Keratinocyte (primary cell): ENCODE measurements around the gene CDKAL1. TPM values are rescaled to one million over a fixed set of nuclear protein-coding genes. Genes with fewer than 3 reads are reported as not detected.

ENCODE experiments used
- DNase-seq: peaks from one replicate; pipeline ENCODE4 v3.0.0-alpha.2; 2011; ENCODE audit warnings: low read depth, missing footprints, low spot score
- FAIRE-seq: peaks from 2 replicates; lab custom pipeline; 2011; peaks lifted over from hg19 to GRCh38; lab: Jason Lieb, UNC
- H2AFZ ChIP-seq: 2 replicates; pipeline ENCODE4 v1.6.0; 2012; ENCODE audit warnings: low read length, control low read depth, inconsistent platforms; ENCODE audit not compliant: control insufficient read depth
- H3K27ac ChIP-seq: 2 replicates; pipeline ENCODE4 v1.5.1; 2011; ENCODE audit warnings: low read length; ENCODE audit not compliant: control insufficient read depth, insufficient read depth
- H3K27me3 ChIP-seq: 3 replicates; pipeline ENCODE4 v1.6.0; 2011; ENCODE audit warnings: low read length; ENCODE audit not compliant: control insufficient read depth, insufficient read depth; ENCODE audit errors: extremely low read depth
- H3K36me3 ChIP-seq, 2 experiments: 2 replicates in 1 of 2; 3 replicates in 1 of 2; pipeline ENCODE4 v1.5.1; 2011; ENCODE audit warnings: low read length in 2 of 2, mild to moderate bottlenecking in 1 of 2; ENCODE audit not compliant: control insufficient read depth in 2 of 2, insufficient read depth in 2 of 2; ENCODE audit errors: extremely low read depth in 1 of 2
- H3K4me1 ChIP-seq: 3 replicates; pipeline ENCODE4 v1.5.1; 2011; ENCODE audit warnings: low read length; ENCODE audit not compliant: control insufficient read depth, insufficient read depth; ENCODE audit errors: extremely low read depth
- H3K4me2 ChIP-seq: 3 replicates; pipeline ENCODE4 v1.6.0; 2011; ENCODE audit warnings: low read depth, low read length; ENCODE audit not compliant: control insufficient read depth, insufficient read depth; ENCODE audit errors: extremely low read depth
- H3K4me3 ChIP-seq, 3 experiments: fragments of 200-600 bp in 1 of 3; sonication (generic) in 1 of 3; 2 replicates in 2 of 3; 3 replicates in 1 of 3; pipeline ENCODE4 v1.5.1; 2011 to 2016; ENCODE audit warnings: low read length in 3 of 3, mild to moderate bottlenecking in 3 of 3, control low read depth in 2 of 3, inconsistent platforms in 1 of 3, low read depth in 1 of 3, mixed read lengths in 1 of 3, mixed run types in 1 of 3, moderate library complexity in 1 of 3; ENCODE audit not compliant: control insufficient read depth in 2 of 3, insufficient read depth in 2 of 3; ENCODE audit errors: extremely low read depth in 1 of 3
- H3K79me2 ChIP-seq: 2 replicates; pipeline ENCODE4 v1.6.0; 2012; ENCODE audit warnings: low read length; ENCODE audit not compliant: control insufficient read depth, insufficient read depth
- H3K9ac ChIP-seq: 3 replicates; pipeline ENCODE4 v1.6.0; 2011; ENCODE audit warnings: low read length; ENCODE audit not compliant: control insufficient read depth, insufficient read depth; ENCODE audit errors: extremely low read depth
- H3K9me1 ChIP-seq: 3 replicates; pipeline ENCODE4 v1.6.0; 2011; ENCODE audit warnings: low read length; ENCODE audit not compliant: control insufficient read depth, insufficient read depth; ENCODE audit errors: extremely low read depth
- H3K9me3 ChIP-seq: 2 replicates; pipeline ENCODE4 v1.5.1; 2012; ENCODE audit warnings: low read depth, low read length; ENCODE audit not compliant: control insufficient read depth
- H4K20me1 ChIP-seq: 3 replicates; pipeline ENCODE4 v1.6.0; 2011; ENCODE audit warnings: low read length; ENCODE audit not compliant: control insufficient read depth, insufficient read depth; ENCODE audit errors: extremely low read depth
- CTCF ChIP-seq, 3 experiments: IDR thresholded peaks in 1 of 3; conservative IDR thresholded peaks in 1 of 3; optimal IDR thresholded peaks in 1 of 3; 2 replicates in 2 of 3; 3 replicates in 1 of 3; pipeline versions ENCODE3 to v1.5.1; 2011; ENCODE audit warnings: low read length in 3 of 3, mild to moderate bottlenecking in 3 of 3, moderate library complexity in 2 of 3, control low read depth in 1 of 3, inconsistent platforms in 1 of 3; ENCODE audit not compliant: insufficient read depth in 2 of 3; ENCODE audit errors: extremely low read depth in 1 of 3
- EZH2 ChIP-seq: IDR thresholded peaks from one replicate; pipeline ENCODE4 v1.6.1; 2012; ENCODE audit warnings: inconsistent platforms, mild to moderate bottlenecking, low read length, moderate library complexity
- dilution Hi-C: fragments of 300-500 bp; cut with MboI; formaldehyde crosslinking; loops from one replicate; pipeline ENCODE4 v1.7.0; 2020; ENCODE audit warnings: low sequenced_read_pairs; ENCODE audit not compliant: extremely low pct_ligation_motif_present
- polyA plus RNA-seq, 5 experiments: library from polyadenylated mRNA; depleted of rRNA in 3 of 5; stranded (reverse) in 3 of 5; stranded (forward) in 1 of 5; unstranded in 1 of 5; fragments of >200 nt; gene quantifications; 1 replicate in 1 of 5; 2 replicates in 3 of 5; 3 replicates in 1 of 5; pipeline versions ENCODE4 v1.2.1 to v1.2.3, GENCODE V29; 2011 to 2012; ENCODE audit warnings: missing spikeins in 2 of 5, low read depth in 1 of 5, low replicate concordance in 1 of 5

The CDKAL1 gene
- polyA plus RNA-seq, 1 donor (not counting 4 experiments of a cell fraction or from before 2014, with no cell fraction given), result 5.6 TPM

- no peak overlapping the region for H3K27ac ChIP-seq
- H3K4me3 ChIP-seq, result no peak overlapping the region
- no peaks in the 10 kb centered on the region for H3K79me2 ChIP-seq
- no peaks in the 10 kb centered on the region for H3K27me3 ChIP-seq
- H3K9ac ChIP-seq, result no peak overlapping the region
- H2AFZ ChIP-seq, result no peak overlapping the region
- H3K36me3 ChIP-seq, result no peaks in the 10 kb centered on the region
- peaks cover 2% of the 10 kb centered on the region for H3K4me1 ChIP-seq
- no peaks in the 10 kb centered on the region for H3K9me1 ChIP-seq
- no peaks in the 10 kb centered on the region for H3K9me3 ChIP-seq
- no peak overlapping the region for H3K4me2 ChIP-seq
- FAIRE-seq (no peak), DNase-seq (no peak)
- TF ChIP-seq EZH2 (no peak), CTCF (optimal IDR thresholded peaks at IDR 0.05 in 1 of 3, IDR thresholded peaks at IDR 0.05 in 1 of 3, conservative IDR thresholded peaks at IDR 0.05 in 1 of 3; ENCODE audit: extremely low read depth in 1 of 3, insufficient read depth in 2 of 3, low read length in 3 of 3) (no peak)
- dilution Hi-C loops, result no loop called here
- no peaks in the 10 kb centered on the region for H4K20me1 ChIP-seq
These were observed 139.2 kb downstream of the CDKAL1 start for GRCh38 chr6:20673458-20673857.

- Histone ChIP-seq H2AFZ (no peak overlapping the region), H3K9me3 (no peaks in the 10 kb centered on the region), H3K9me1 (no peaks in the 10 kb centered on the region), H3K27me3 (no peaks in the 10 kb centered on the region), H3K79me2 (no peaks in the 10 kb centered on the region), H3K36me3 (no peaks in the 10 kb centered on the region), H3K9ac (no peak overlapping the region), H3K4me1 (peaks cover 2% of the 10 kb centered on the region), H3K27ac (no peak overlapping the region), H4K20me1 (no peaks in the 10 kb centered on the region), H3K4me3 (no peak overlapping the region), H3K4me2 (no peak overlapping the region)
- no peak for DNase-seq
- dilution Hi-C loops, result no loop called here
- no peak for TF ChIP-seq CTCF (optimal IDR thresholded peaks at IDR 0.05 in 1 of 3, IDR thresholded peaks at IDR 0.05 in 1 of 3, conservative IDR thresholded peaks at IDR 0.05 in 1 of 3; ENCODE audit: extremely low read depth in 1 of 3, insufficient read depth in 2 of 3, low read length in 3 of 3)
- TF ChIP-seq EZH2, result no peak
- FAIRE-seq, result no peak
These were observed 140.4 kb downstream of the CDKAL1 start for GRCh38 chr6:20674664-20675063.
